GM21423 (cell line): ENCODE results near the gene SFMBT2.
"Not testable (repeated sequence)": the region's sequence is repeated elsewhere in the genome, so short reads cannot be mapped to it uniquely, and the experiment has no call there.

ENCODE experiments used
- ATAC-seq: cut with Tn5 transposase; IDR thresholded peaks from one replicate; pipeline ENCODE4 v1.9.1; 2021; ENCODE audit warnings: mild to moderate bottlenecking, moderate library complexity; ENCODE audit not compliant: unreplicated experiment

Gene SFMBT2

GRCh38 chr10:7239312-7239985 lies 171.4 kb downstream of the SFMBT2 start:
- no peak for ATAC-seq

GRCh38 chr10:7235376-7235775 lies 175.5 kb downstream of the SFMBT2 start:
- no peak for ATAC-seq

- ATAC-seq, result no peak
Observed at GRCh38 chr10:7234109-7234508, 176.7 kb downstream of the SFMBT2 start.

DNA sequence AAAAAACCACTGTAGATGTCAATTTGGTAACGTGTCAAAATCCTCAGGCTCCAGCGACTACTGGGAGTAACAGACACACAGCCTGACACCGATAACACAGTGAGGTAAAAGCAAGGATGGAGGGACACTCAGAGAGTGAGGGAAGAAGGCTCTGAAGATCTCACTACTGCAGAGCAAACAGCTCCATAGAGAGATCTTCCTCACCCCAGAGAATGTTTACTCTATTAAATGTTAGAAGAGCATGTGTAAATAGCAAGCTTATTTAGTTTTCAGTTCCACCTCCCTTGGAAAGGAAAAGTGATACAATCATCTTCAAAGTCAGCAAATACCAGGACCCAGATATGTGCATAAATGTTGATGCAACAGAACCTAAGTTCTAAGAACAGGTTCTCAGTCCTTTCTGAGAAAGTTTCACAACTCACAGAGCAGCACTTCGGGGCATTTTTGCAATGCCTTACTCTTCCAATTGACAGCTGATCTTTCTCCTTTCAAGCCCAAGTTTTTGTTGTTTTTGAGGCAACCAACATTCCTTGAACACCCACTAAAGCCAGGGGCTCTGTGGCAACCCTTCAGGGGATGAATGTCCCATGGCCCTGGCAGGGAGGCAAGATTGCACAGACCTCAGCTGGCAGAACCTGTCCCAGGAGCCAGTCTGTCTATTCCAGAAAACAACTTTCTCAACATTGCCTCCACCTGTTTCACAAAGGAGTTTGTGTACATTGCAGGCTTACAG lies 177.4 kb downstream of the SFMBT2 start:
- ATAC-seq, result no peak

DNA sequence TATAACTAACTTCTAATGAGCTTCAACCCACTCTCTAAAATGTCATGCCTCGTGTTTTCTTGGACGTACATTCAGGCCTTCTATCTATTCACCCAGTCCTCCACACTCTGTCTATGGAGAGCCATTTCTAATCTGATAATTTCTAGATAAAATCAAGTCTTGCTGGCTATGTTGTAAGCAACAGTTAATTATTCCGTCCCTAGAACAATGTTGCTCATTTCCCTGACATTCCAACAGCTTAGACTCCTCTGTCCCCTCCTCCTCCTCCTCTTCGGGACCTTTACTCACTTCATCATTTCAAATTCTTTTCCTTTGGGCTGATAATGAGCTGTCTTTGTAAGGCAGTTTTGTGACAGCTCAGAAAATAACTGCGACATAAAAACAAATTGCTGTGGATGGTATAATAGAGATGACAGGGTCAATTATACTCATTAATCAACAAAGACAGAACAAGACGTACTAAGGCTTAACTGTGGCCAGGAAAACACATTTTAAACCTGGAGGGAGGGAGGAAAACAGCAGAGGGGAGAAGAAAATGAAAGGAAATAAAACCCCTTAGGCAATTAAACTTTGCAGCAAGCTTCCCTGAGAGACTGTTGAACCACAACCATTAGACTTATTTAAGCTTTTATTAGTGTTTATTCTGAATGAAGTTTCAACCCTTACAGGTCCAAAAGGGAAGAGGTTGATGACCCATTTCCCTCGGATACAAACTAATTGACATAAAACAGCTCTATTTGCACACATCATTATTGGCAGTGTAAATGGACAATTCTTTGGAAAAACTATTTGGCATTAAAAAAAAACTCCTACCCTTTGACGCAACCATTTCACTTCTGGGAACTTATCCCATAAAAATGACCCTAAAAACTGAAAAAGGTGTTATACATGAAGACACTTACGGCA lies 179.1 kb downstream of the SFMBT2 start:
- no peak for ATAC-seq

DNA sequence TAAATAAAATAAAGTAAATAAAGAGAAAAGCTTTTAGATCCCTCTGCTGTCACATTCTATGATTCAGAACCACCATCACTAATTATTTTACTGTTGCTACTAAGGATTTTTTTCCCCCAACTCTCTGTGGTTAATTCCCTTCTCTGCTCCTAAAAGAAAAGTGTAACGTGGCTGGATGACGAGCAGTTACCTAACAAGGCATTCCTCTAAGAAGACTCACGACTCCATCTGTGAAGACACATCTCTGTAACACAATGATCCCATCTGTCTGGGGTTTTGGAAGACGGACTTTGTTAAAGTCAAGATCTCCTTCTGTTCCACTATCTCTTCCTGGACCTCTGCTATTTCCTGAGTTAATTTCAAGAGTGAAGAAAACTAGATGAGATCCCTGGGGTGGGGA lies 179.9 kb downstream of the SFMBT2 start:
- ATAC-seq, result no peak

DNA sequence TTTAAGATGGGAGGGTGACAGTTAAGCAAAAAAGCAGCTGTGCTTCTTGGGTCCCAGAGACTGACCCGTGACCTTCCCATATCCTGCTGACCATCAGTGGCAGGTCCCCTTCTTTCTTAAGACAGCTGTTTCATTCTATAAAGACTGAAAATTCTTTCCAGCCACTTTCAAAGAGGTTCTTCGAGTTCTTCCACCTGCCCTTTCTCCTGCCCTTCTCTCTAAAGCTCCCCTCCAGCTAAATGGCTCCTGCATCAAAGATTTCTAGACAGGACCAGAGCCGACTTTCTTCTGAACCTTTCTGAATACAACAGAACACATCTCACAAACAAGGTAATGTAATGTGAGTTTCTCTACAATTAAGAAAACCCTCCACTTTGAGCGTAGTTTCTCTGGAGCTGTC lies 180.8 kb downstream of the SFMBT2 start:
- no peak for ATAC-seq

DNA sequence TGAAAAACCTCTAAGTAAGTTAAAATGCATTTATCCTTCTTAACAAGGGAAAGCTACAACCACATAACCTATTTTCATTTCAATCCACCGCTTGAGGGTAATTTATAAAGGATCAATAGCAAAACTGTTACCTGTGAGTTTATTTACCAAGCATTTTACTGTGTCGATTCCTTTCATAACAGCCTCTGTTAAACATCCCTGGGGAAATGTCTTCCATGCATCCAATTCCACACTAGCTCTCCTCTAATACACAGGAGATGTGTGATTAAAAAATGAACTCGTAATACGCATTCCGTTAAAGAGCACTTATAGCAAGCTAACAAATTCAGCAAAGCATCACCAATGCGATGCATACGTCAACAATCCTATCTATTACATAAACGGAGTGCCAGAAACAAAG lies 185.7 kb downstream of the SFMBT2 start:
- no peak for ATAC-seq

DNA sequence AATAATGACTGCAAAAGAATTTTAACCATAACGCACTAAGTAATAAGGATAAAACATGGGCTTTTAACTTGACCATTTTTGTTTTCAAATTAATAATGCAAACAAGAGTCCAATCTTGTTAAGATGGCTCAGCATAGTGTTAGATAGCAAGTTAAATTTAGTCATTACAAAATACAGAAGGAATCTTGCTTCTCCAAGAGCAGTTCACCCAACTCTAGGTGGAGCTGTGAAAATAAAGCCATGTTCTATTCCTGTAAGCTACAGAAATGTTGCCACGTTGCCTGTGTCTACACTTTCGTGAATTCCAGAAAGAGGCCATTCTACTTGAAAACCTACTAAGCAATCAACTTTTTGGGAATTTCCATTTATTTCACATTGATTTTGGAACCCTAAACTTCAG lies 191.9 kb downstream of the SFMBT2 start:
- ATAC-seq, result no peak

DNA sequence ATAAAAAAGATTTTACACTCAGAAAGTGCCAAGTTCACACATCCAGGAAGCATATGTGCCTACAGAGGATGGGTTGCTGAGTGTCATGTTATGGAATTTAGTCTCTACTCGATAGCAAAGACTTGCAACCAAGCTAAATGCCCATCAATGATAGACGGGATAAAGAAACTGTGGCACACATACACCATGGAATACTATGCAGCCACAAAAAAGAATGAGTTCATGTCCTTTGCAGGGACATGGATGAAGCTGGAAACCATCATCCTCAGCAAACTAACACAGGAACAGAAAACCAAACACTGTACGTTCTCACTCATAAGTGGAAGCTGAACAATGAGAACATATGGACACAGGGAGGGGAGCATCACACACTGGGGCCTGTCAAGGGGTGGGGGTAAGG lies 198.1 kb downstream of the SFMBT2 start:
- ATAC-seq, result not testable (repeated sequence)

DNA sequence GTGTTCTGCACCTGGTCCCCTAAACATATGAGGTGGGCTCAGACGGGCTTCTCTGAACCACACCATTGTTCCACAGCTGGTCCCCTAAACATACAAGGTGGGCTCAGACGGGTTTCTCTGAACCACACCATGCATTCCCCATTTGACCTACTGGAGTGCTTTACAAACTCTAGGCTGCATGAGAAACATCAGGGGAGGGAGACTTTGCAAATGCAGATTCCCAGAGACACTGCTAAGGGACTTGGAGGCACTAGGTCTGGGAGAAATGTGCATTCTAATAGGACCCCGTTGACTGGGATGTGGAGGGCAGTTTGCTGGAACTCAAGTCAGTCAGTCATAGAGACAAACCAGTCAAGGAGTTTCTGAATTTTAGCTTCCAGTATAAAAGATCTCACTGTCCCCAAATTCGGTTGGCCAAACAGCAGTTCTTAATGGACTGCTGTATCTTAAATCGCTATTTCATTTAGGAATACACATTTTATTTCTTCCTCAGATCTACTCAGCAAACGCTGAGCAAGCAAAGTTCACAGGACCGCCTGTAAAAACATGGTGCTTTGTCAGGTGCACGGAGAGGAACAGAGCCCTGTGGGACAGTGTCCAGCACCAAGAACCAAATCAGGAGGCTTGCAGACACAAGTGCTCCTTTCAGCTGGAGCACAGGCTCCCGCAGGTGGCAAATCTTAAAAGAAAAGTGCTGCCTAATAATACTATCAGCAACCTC lies 198.8 kb downstream of the SFMBT2 start:
- no peak for ATAC-seq

DNA sequence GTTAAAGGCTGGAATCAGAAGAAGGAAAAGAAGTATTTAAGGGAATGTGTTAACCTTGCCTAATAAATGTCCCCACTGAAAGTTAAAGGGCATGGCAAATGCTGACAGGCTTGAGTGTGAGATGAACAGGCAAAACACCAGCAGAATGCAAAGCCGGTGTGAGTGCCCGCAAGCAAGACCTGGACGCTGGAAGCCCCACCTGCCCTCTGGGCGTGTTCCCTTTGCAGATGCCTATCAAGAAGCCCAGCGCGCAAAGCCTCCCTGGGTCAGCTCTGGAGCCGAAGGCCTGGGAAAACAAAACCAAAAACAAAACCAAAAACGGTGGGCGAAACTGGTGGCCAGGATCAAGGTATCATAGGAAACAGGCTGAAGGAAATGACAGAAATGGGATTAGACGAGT lies 200.3 kb downstream of the SFMBT2 start:
- ATAC-seq, result no peak

GRCh38 chr10:7209458-7209857 lies 201.4 kb downstream of the SFMBT2 start:
- no peak for ATAC-seq

DNA sequence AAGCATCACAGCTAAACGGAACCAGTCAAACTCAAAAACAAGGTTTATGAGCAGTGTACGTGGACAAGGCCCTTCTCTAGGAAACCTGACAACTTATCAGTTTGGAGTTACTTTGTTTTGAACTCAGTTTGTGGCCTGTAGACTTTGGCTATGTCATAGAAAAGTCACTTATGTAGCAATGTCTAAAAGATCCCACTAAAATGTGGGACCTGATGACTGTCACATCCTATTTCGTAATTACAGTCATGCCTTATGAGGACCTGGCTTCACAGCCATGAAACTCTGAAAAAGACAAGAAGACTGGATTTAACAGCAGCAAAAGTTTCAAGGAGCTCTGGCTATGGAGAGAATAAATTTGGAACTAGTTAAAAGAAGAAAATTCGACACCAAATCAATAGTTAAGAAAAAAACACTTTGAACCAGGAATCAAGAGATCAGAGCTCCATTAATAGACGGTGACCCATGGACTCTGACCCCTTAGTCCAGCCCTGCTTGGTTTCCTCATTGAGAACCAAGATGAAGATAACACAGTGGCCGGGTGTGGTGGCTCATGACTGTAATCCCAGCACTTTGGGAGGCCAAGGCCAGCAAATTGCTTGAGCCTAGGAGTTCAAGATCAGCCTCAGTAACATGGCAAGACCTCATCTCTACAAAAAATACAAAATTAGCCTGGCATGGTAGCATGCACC lies 204.3 kb downstream of the SFMBT2 start:
- no peak for ATAC-seq

- ATAC-seq, result no peak
Observed at GRCh38 chr10:7205656-7206055, 205.2 kb downstream of the SFMBT2 start.

GRCh38 chr10:7202793-7203355 lies 208.0 kb downstream of the SFMBT2 start:
- ATAC-seq, result no peak

- ATAC-seq, result no peak
Observed at GRCh38 chr10:7199152-7199760, 211.6 kb downstream of the SFMBT2 start.

GRCh38 chr10:7196284-7196683 lies 214.6 kb downstream of the SFMBT2 start:
- ATAC-seq, result no peak

DNA sequence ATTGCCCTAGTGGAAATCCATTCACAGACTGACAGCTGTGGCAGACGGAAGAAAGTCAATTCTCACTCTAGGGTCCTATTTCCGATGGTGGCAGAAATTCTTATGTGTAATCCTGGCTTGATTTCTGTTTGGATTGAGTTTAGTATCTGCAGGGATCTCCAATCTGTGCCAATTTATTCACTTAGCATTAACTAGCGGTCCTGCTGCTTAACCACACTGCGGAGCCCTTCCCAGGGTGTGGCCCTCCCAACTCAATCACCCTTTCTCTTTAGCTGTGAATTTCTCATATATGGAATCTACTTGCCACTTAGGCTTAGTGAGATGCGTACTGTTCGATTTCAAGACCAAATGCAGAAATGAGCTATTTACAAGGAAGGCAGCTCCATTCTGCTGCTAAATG lies 215.7 kb downstream of the SFMBT2 start:
- ATAC-seq, result no peak

GRCh38 chr10:7194571-7194970 lies 216.3 kb downstream of the SFMBT2 start:
- no peak for ATAC-seq
